Neuronal stem cell (in vitro differentiated cells): ENCODE results near the gene EYS.

Experiments
- DNase-seq: peaks from one replicate; pipeline ENCODE4 v3.0.0-alpha.2; 2013; ENCODE audit warnings: low spot score
- H2AFZ ChIP-seq: one replicate; pipeline ENCODE4 v1.6.1; 2013; ENCODE audit warnings: mild to moderate bottlenecking, low read length, inconsistent platforms
- H2AK5ac ChIP-seq: 2 replicates; pipeline ENCODE4 v1.6.1; 2013; ENCODE audit warnings: low read depth, mild to moderate bottlenecking, inconsistent platforms, low read length, moderate library complexity, mixed read lengths
- H2BK120ac ChIP-seq: 2 replicates; pipeline ENCODE4 v1.6.1; 2013; ENCODE audit warnings: low read depth, mild to moderate bottlenecking, inconsistent platforms, low read length, moderate library complexity, mixed read lengths
- H2BK12ac ChIP-seq: one replicate; pipeline ENCODE4 v1.6.1; 2013; ENCODE audit warnings: low read length, inconsistent platforms
- H2BK15ac ChIP-seq: 2 replicates; pipeline ENCODE4 v1.6.1; 2013; ENCODE audit warnings: mild to moderate bottlenecking, low read length, inconsistent platforms, mixed read lengths
- H2BK5ac ChIP-seq: one replicate; pipeline ENCODE4 v1.6.1; 2013; ENCODE audit warnings: inconsistent platforms, mild to moderate bottlenecking, low read length, moderate library complexity
- H3K14ac ChIP-seq: one replicate; pipeline ENCODE4 v1.6.1; 2013; ENCODE audit warnings: low read length, inconsistent platforms
- H3K18ac ChIP-seq: 2 replicates; pipeline ENCODE4 v1.6.1; 2013; ENCODE audit warnings: low read length, inconsistent platforms
- H3K23ac ChIP-seq: 2 replicates; pipeline ENCODE4 v1.6.1; 2013; ENCODE audit warnings: low read depth, mild to moderate bottlenecking, mixed read lengths, low read length, inconsistent platforms; ENCODE audit not compliant: poor library complexity
- H3K27ac ChIP-seq: replicated peaks from 3 replicates; pipeline ENCODE4 v1.5.1; 2013; ENCODE audit warnings: low read length, inconsistent platforms
- H3K27me3 ChIP-seq, 3 experiments: 2 replicates each; pipeline ENCODE4 v1.6.1; 2013; ENCODE audit warnings: low read length in 3 of 3, mild to moderate bottlenecking in 2 of 3, inconsistent platforms in 1 of 3, low read depth in 1 of 3, mixed read lengths in 1 of 3, moderate library complexity in 1 of 3; ENCODE audit not compliant: control insufficient read depth in 3 of 3, insufficient read depth in 3 of 3
- H3K36me3 ChIP-seq, 2 donors: replicated peaks in 1 of 2; 2 replicates each; pipeline ENCODE4 v1.6.1; 2013; ENCODE audit warnings: low read length in 2 of 2; ENCODE audit not compliant: control insufficient read depth in 2 of 2, insufficient read depth in 2 of 2
- H3K4ac ChIP-seq: 2 replicates; pipeline ENCODE4 v1.6.1; 2013; ENCODE audit warnings: inconsistent platforms, mild to moderate bottlenecking, low read length, moderate library complexity
- H3K4me1 ChIP-seq, 2 donors: 1 replicate in 1 of 2; 2 replicates in 1 of 2; pipeline ENCODE4 v1.6.1; 2013; ENCODE audit warnings: low read length in 2 of 2, low read depth in 1 of 2; ENCODE audit not compliant: control insufficient read depth in 2 of 2, insufficient read depth in 1 of 2
- H3K4me2 ChIP-seq: one replicate; pipeline ENCODE4 v1.6.1; 2013; ENCODE audit warnings: mild to moderate bottlenecking, low read length, inconsistent platforms; ENCODE audit not compliant: insufficient read depth, poor library complexity, severe bottlenecking
- H3K4me3 ChIP-seq, 2 donors: 2 replicates each; pipeline ENCODE4 v1.5.1; 2013; ENCODE audit warnings: low read length in 2 of 2, mild to moderate bottlenecking in 2 of 2, inconsistent platforms in 1 of 2, moderate library complexity in 1 of 2
- H3K79me1 ChIP-seq: one replicate; pipeline ENCODE4 v1.6.1; 2013; ENCODE audit warnings: low read depth, mild to moderate bottlenecking, inconsistent platforms, low read length, moderate library complexity
- H3K9ac ChIP-seq: one replicate; pipeline ENCODE4 v1.6.1; 2013; ENCODE audit warnings: mild to moderate bottlenecking, low read depth, low read length, inconsistent platforms; ENCODE audit not compliant: poor library complexity
- H3K9me3 ChIP-seq, 2 donors: replicated peaks in 1 of 2; 2 replicates each; pipeline versions ENCODE3 to v1.6.1; 2013; ENCODE audit warnings: low read length in 2 of 2, mild to moderate bottlenecking in 2 of 2, inconsistent platforms in 1 of 2, low read depth in 1 of 2, mixed read lengths in 1 of 2, moderate library complexity in 1 of 2; ENCODE audit not compliant: control insufficient read depth in 2 of 2, insufficient read depth in 1 of 2
- H4K8ac ChIP-seq: one replicate; pipeline ENCODE4 v1.6.1; 2013; ENCODE audit warnings: low read depth, mild to moderate bottlenecking, inconsistent platforms, low read length, moderate library complexity
- H4K91ac ChIP-seq: one replicate; pipeline ENCODE4 v1.6.1; 2013; ENCODE audit warnings: low read length, low read depth, mild to moderate bottlenecking, inconsistent platforms; ENCODE audit not compliant: poor library complexity
- WGBS, 2 donors: extraction: QIAGEN DNeasy Blood & Tissue Kit; methylation state at CpG; one replicate each; pipeline ENCODE4 v1.1.7; 2013; ENCODE audit warnings: missing lambda C conversion rate in 2 of 2, mixed read lengths in 1 of 2; ENCODE audit not compliant: insufficient read length in 2 of 2, insufficient replicate concordance in 1 of 2; ENCODE audit errors: extremely low coverage in 2 of 2; 5-methylcytosine and 5-hydroxymethylcytosine counted together

Gene EYS

GRCh38 chr6:63919556-63920110 is 1787.4 kb downstream of the EYS start:
- no CpG with 5 or more reads among the region's 7 CpGs for WGBS, 2 donors
- DNase-seq = no peak
- H3K4me2 ChIP-seq = no peak overlapping the region

GRCh38 chr6:63912887-63913286 is 1794.1 kb downstream of the EYS start:
- H2AFZ ChIP-seq = no peak overlapping the region
- no peak overlapping the region for H4K91ac ChIP-seq
- no peak overlapping the region for H3K9ac ChIP-seq
- H3K79me1 ChIP-seq = no peaks in the 10 kb centered on the region
- no peak overlapping the region for H2BK5ac ChIP-seq
- no peak overlapping the region for H3K14ac ChIP-seq
- H3K9me3 ChIP-seq = no peaks in the 10 kb centered on the region
- H4K8ac ChIP-seq = no peak overlapping the region
- no peak overlapping the region for H2BK15ac ChIP-seq
- H2AK5ac ChIP-seq = no peak overlapping the region
- DNase-seq = no peak
- H3K4me1 ChIP-seq = no peaks in the 10 kb centered on the region
- H3K4ac ChIP-seq = no peak overlapping the region
- H3K27ac ChIP-seq = no peak overlapping the region
- no peaks in the 10 kb centered on the region for H3K36me3 ChIP-seq
- H3K4me3 ChIP-seq = no peak overlapping the region
- no peaks in the 10 kb centered on the region for H3K27me3 ChIP-seq
- H3K4me2 ChIP-seq = no peak overlapping the region
- no CpG with 5 or more reads among the region's 1 CpG for WGBS, 2 donors
- no peak overlapping the region for H2BK120ac ChIP-seq
- H3K18ac ChIP-seq = no peak overlapping the region
- no peak overlapping the region for H2BK12ac ChIP-seq
- H3K23ac ChIP-seq = no peak overlapping the region

More at GRCh38 chr6:63919556-63920110, 1787.4 kb downstream of the EYS start:
- Histone ChIP-seq H3K23ac (no peak overlapping the region), H3K4me1 (peaks cover 0 to 2% of the 10 kb centered on the region in 2 donors), H4K91ac (no peak overlapping the region), H4K8ac (no peak overlapping the region), H2BK15ac (no peak overlapping the region), H3K4me3 (no peak overlapping the region), H3K79me1 (no peaks in the 10 kb centered on the region), H2BK5ac (no peak overlapping the region), H3K27me3 (no peaks in the 10 kb centered on the region), H2BK120ac (no peak overlapping the region), H3K4ac (no peak overlapping the region), H3K27ac (no peak overlapping the region), H3K36me3 (no peaks in the 10 kb centered on the region), H3K18ac (no peak overlapping the region), H3K14ac (no peak overlapping the region), H3K9ac (no peak overlapping the region), H2AK5ac (no peak overlapping the region), H2AFZ (peak overlapping the region; percentile 28), H2BK12ac (no peak overlapping the region), H3K9me3 (no peaks in the 10 kb centered on the region)

- Histone ChIP-seq H3K27me3 (no peaks in the 10 kb centered on the region), H2BK12ac (no peak overlapping the region), H2BK15ac (no peak overlapping the region), H3K18ac (no peak overlapping the region), H3K4me1 (no peaks in the 10 kb centered on the region), H2AFZ (no peak overlapping the region), H3K14ac (no peak overlapping the region), H2AK5ac (no peak overlapping the region), H3K9me3 (no peaks in the 10 kb centered on the region), H3K4me2 (no peak overlapping the region), H4K91ac (no peak overlapping the region), H3K4ac (no peak overlapping the region), H3K23ac (no peak overlapping the region), H3K4me3 (no peak overlapping the region), H3K9ac (no peak overlapping the region), H4K8ac (no peak overlapping the region), H3K79me1 (no peaks in the 10 kb centered on the region), H3K27ac (no peak overlapping the region), H2BK5ac (no peak overlapping the region), H3K36me3 (no peaks in the 10 kb centered on the region), H2BK120ac (no peak overlapping the region)
- WGBS, 2 donors = no CpG with 5 or more reads among the region's 2 CpGs
- no peak for DNase-seq
Measured at GRCh38 chr6:63910863-63911551, 1796.0 kb downstream of the EYS start.

DNA sequence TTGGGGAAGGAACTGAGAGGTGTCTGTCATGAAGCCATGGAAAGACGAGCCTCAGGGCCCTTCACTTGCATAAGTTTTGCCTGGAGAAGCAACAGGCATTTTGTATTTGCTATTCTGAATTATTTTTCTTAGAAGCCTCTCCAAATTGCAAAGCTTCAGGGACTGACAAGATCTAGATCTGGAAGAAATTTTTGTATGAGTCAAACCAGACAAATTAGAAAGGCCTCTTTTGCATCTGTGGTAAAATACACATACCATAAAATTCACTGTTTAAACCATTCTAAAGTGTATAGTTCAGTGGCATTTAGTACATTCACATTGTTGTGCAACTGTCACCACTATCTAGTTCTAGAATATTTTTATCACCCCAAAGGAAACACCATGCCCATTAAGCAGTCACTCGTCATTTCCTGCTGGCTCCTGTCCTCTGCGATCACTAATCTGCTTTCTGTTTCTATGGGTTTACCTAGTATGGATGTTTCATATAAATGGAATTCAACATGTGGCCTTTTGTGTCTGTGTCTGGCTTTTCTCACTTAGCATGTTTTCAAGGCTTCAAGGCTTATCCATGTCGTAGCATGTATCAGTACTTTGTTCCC is 1802.3 kb downstream of the EYS start:
- no peaks in the 10 kb centered on the region for H3K27me3 ChIP-seq
- H3K23ac ChIP-seq = no peak overlapping the region
- H2AK5ac ChIP-seq = no peak overlapping the region
- no peak overlapping the region for H3K4me2 ChIP-seq
- H4K91ac ChIP-seq = no peak overlapping the region
- H2AFZ ChIP-seq = no peak overlapping the region
- no CpG with 5 or more reads among the region's 4 CpGs for WGBS, 2 donors
- no peak for DNase-seq
- no peak overlapping the region for H3K18ac ChIP-seq
- H2BK120ac ChIP-seq = no peak overlapping the region
- no peak overlapping the region for H3K27ac ChIP-seq
- no peak overlapping the region for H2BK15ac ChIP-seq
- H2BK5ac ChIP-seq = no peak overlapping the region
- H3K9ac ChIP-seq = no peak overlapping the region
- no peaks in the 10 kb centered on the region for H3K4me1 ChIP-seq
- H2BK12ac ChIP-seq = no peak overlapping the region
- H3K79me1 ChIP-seq = no peaks in the 10 kb centered on the region
- H3K4ac ChIP-seq = no peak overlapping the region
- no peaks in the 10 kb centered on the region for H3K36me3 ChIP-seq
- no peaks in the 10 kb centered on the region for H3K9me3 ChIP-seq
- no peak overlapping the region for H3K4me3 ChIP-seq
- no peak overlapping the region for H3K14ac ChIP-seq
- H4K8ac ChIP-seq = no peak overlapping the region
